ENCODE measurements around the gene SLC28A1. TPM values are rescaled to one million over a fixed set of nuclear protein-coding genes. Genes with fewer than 3 reads are reported as not detected.

The SLC28A1 gene
- total and polyA plus RNA-seq, 11 donors, result 0.14 to 2.9 (median 0.74) TPM; not detected in 1

- intact Hi-C loops (cut with DNase I), result loop anchor here in 1 of 10 donors (10.0 kb wide), 1 partner anchor 204 kb away; no protein-coding TSS in a partner anchor
- Histone ChIP-seq H3K4me3 (no peak overlapping the region), H3K9me3 (peaks cover 0 to 7% (median 0%) of the 10 kb centered on the region in 12 donors), H3K36me3 (no peaks in the 10 kb centered on the region), H3K27me3 (no peaks in the 10 kb centered on the region), H3K27ac (no peak overlapping the region), H3K4me1 (peaks cover 0 to 19% (median 5%) of the 10 kb centered on the region in 12 donors)
- no peak for ATAC-seq
- 82 to 87% (median 84%) methylated on average over 13 of the region's 13 CpGs for WGBS, 4 donors
- TF ChIP-seq POLR2A (IDR thresholded peaks at IDR 0.05), result no peak
- TF ChIP-seq CTCF (IDR thresholded peaks at IDR 0.05), result no peak
- DNase-seq, result peak in 1 of 5 donors; percentile 1
These were observed 76.1 kb downstream of the SLC28A1 start for GRCh38 chr15:84960391-84961113.

- Histone ChIP-seq H3K9me3 (peaks cover 0 to 7% (median 0%) of the 10 kb centered on the region in 12 donors), H3K27ac (no peak overlapping the region), H3K4me3 (no peak overlapping the region), H3K36me3 (no peaks in the 10 kb centered on the region), H3K4me1 (peaks cover 0 to 15% (median 1%) of the 10 kb centered on the region in 12 donors), H3K27me3 (no peaks in the 10 kb centered on the region)
- no peak for ATAC-seq
- TF ChIP-seq CTCF (IDR thresholded peaks at IDR 0.05) (no peak), POLR2A (IDR thresholded peaks at IDR 0.05) (no peak)
- intact Hi-C loops (cut with DNase I), result loop anchor here in 1 of 10 donors (10.0 kb wide), 1 partner anchor 204 kb away; no protein-coding TSS in a partner anchor
- no peak for DNase-seq
- 88 to 95% (median 90%) methylated on average over 3 of the region's 3 CpGs for WGBS, 4 donors
These were observed 76.6 kb downstream of the SLC28A1 start for GRCh38 chr15:84961114-84961452.

GRCh38 chr15:84961707-84962106, 77.2 kb downstream of the SLC28A1 start:
- TF ChIP-seq CTCF (IDR thresholded peaks at IDR 0.05) (no peak), POLR2A (IDR thresholded peaks at IDR 0.05) (no peak)
- ATAC-seq (no peak), DNase-seq (peak in 1 of 5 donors; percentile 5)
- H3K36me3 ChIP-seq, result no peaks in the 10 kb centered on the region
- H3K27me3 ChIP-seq, result no peaks in the 10 kb centered on the region
- intact Hi-C loops (cut with DNase I), result loop anchor here in 1 of 10 donors (10.0 kb wide), 1 partner anchor 203 kb away; no protein-coding TSS in a partner anchor
- H3K4me3 ChIP-seq, result no peak overlapping the region
- peaks cover 0 to 15% (median 0%) of the 10 kb centered on the region in 12 donors for H3K4me1 ChIP-seq
- no peak overlapping the region for H3K27ac ChIP-seq
- WGBS, 4 donors, result 79 to 86% (median 84%) methylated on average over 3 of the region's 3 CpGs
- peaks cover 0 to 7% (median 0%) of the 10 kb centered on the region in 12 donors for H3K9me3 ChIP-seq

GRCh38 chr15:84962955-84963354, 78.5 kb downstream of the SLC28A1 start:
- TF ChIP-seq CTCF (IDR thresholded peaks at IDR 0.05) (no peak), POLR2A (IDR thresholded peaks at IDR 0.05) (no peak)
- H3K27ac ChIP-seq, result no peak overlapping the region
- 74 to 87% (median 83%) methylated on average over 3 of the region's 3 CpGs for WGBS, 4 donors
- intact Hi-C loops (cut with DNase I), result loop anchor here in 1 of 10 donors (10.0 kb wide), 1 partner anchor 202 kb away; no protein-coding TSS in a partner anchor
- H3K4me1 ChIP-seq, result peaks cover 0 to 18% (median 0%) of the 10 kb centered on the region in 12 donors
- DNase-seq, result peak in 1 of 5 donors; percentile 1
- no peaks in the 10 kb centered on the region for H3K36me3 ChIP-seq
- no peak for ATAC-seq
- no peaks in the 10 kb centered on the region for H3K27me3 ChIP-seq
- no peak overlapping the region for H3K4me3 ChIP-seq
- H3K9me3 ChIP-seq, result peaks cover 0 to 7% (median 0%) of the 10 kb centered on the region in 12 donors
